Hepatocyte (in vitro differentiated cells): ENCODE results near the gene ARF6.

Source experiments
- CTCF ChIP-seq: fragments of 200-600 bp; sonication (generic); IDR thresholded peaks from 2 replicates; pipeline ENCODE4 v1.5.1; 2016; ENCODE audit warnings: antibody characterized with exemption, mild to moderate bottlenecking; ENCODE audit not compliant: poor library complexity
- EZH2phosphoT487 ChIP-seq: fragments of 200-600 bp; sonication (generic); IDR thresholded peaks from one replicate; pipeline ENCODE4 v1.6.1; 2018; ENCODE audit warnings: antibody characterized with exemption, mild to moderate bottlenecking, low read depth, moderate library complexity; ENCODE audit not compliant: unreplicated experiment, severe bottlenecking

GRCh38 chr14:49919825-49920659 lies 27.2 kb downstream of the ARF6 start:
- TF ChIP-seq CTCF = no peak
- no peak for TF ChIP-seq EZH2phosphoT487
